Activated B cell treated with CpG ODN at 0.5 μM for 24 hours (primary cell): ENCODE results near the gene TEAD1. TPM values are rescaled to one million over a fixed set of nuclear protein-coding genes. Genes with fewer than 3 reads are reported as not detected.
A peak's percentile ranks its signal among the peaks of the same experiment; 100 is the strongest.

ENCODE experiments used
- ATAC-seq: fragments of 200-7000 bp; cut with Tn5 transposase; one replicate; pipeline ENCODE4 v1.10.0; 2021; ENCODE audit warnings: low read depth, mild to moderate bottlenecking, moderate library complexity
- CTCF ChIA-PET: fragments of 350-600 bp; sonication (Branson Sonifier 250); formaldehyde crosslinking; loops from one replicate; lab custom pipeline; 2021; ENCODE audit warnings: antibody characterized with exemption; lab: Charles Lee
- POLR2A ChIA-PET: fragments of 350-600 bp; sonication (Branson Sonifier 250); formaldehyde crosslinking; loops from one replicate; lab custom pipeline; 2021; ENCODE audit warnings: antibody characterized with exemption; lab: Charles Lee
- DNase-seq: peaks from one replicate; pipeline ENCODE4 v3.0.0; 2022
- H3K27ac Mint-ChIP-seq: one replicate; pipeline ENCODE4 v1.8.0; 2020; ENCODE audit warnings: mixed read lengths
- H3K27me3 Mint-ChIP-seq: one replicate; pipeline ENCODE4 v1.8.0; 2021; ENCODE audit warnings: mixed read lengths
- H3K36me3 Mint-ChIP-seq: one replicate; pipeline ENCODE4 v1.8.0; 2021; ENCODE audit warnings: low read depth, mixed read lengths
- H3K4me1 Mint-ChIP-seq: one replicate; pipeline ENCODE4 v1.8.0; 2021; ENCODE audit warnings: mixed read lengths
- H3K4me3 Mint-ChIP-seq: one replicate; pipeline ENCODE4 v1.8.0; 2020; ENCODE audit warnings: mild to moderate bottlenecking, mixed read lengths
- H3K9me3 Mint-ChIP-seq: one replicate; pipeline ENCODE4 v1.8.0; 2020; ENCODE audit warnings: mixed read lengths
- CTCF ChIP-seq: fragments of 200-600 bp; IDR thresholded peaks from one replicate; pipeline ENCODE4 v1.8.0; 2022; ENCODE audit warnings: antibody characterized with exemption, mild to moderate bottlenecking
- intact Hi-C: fragments of 100-400 bp; cut with micrococcal nuclease; formaldehyde crosslinking; loops from one replicate; pipeline ENCODE4 v1.15.1; 2024
- total RNA-seq: library from RNA; stranded (reverse); gene quantifications from 2 replicates; pipeline ENCODE4 v1.2.3, GENCODE V29; 2022

TEAD1 gene
- total RNA-seq, 1 donor from 2014 or later: 0.07 TPM

DNA sequence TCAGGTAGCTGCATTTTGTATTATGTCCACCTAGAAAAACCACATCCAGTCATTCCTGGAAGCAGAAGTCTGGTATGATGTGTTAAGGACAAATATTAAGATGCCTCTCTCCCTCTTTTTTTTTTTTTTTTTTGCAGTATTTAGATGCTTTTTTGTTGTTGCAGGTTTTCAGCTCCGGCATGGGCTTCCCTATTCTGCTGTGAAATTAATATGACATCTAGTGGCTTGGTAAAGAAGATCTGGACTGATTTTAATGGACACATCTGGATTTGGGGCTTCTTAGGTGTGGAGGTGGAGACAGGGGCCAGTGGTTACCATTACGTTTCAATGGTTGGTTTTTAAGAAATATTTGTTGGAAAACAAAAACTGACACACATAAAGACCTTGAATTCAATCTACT, 287.4 kb downstream of the TEAD1 start:
- no peak overlapping the region for H3K4me3 Mint-ChIP-seq
- POLR2A ChIA-PET: no interaction called here
- no peak overlapping the region for H3K27ac Mint-ChIP-seq
- intact Hi-C loops: loop anchor here (5.0 kb wide), 1 partner anchor 721 kb away; no protein-coding TSS in a partner anchor
- no peaks in the 10 kb centered on the region for H3K4me1 Mint-ChIP-seq
- CTCF ChIA-PET: interaction anchor here (1.5 to 2.2 kb wide), 2 partner anchors 13 to 382 kb away, joined by 4 read pairs; no protein-coding TSS in a partner anchor
- TF ChIP-seq CTCF: no peak
- ATAC-seq (no peak), DNase-seq (no peak)
- H3K36me3 Mint-ChIP-seq: no peaks in the 10 kb centered on the region
- no peaks in the 10 kb centered on the region for H3K9me3 Mint-ChIP-seq
- H3K27me3 Mint-ChIP-seq: no peaks in the 10 kb centered on the region

GRCh38 chr11:12962306-12962705, 288.1 kb downstream of the TEAD1 start:
- Mint-ChIP-seq H3K36me3 (no peaks in the 10 kb centered on the region), H3K27ac (no peak overlapping the region), H3K27me3 (no peaks in the 10 kb centered on the region), H3K4me3 (no peak overlapping the region), H3K4me1 (no peaks in the 10 kb centered on the region), H3K9me3 (no peaks in the 10 kb centered on the region)
- no peak for ATAC-seq
- POLR2A ChIA-PET: no interaction called here
- CTCF ChIA-PET: interaction anchor here (1.5 kb wide), 1 partner anchor 382 kb away, joined by 4 read pairs; no protein-coding TSS in a partner anchor
- intact Hi-C loops: loop anchor here (5.0 kb wide), 1 partner anchor 720 kb away; no protein-coding TSS in a partner anchor
- no peak for DNase-seq
- TF ChIP-seq CTCF: no peak

GRCh38 chr11:12963051-12963450, 288.8 kb downstream of the TEAD1 start:
- ChIA-PET CTCF (interaction anchor here (1.9 to 2.7 kb wide), 2 partner anchors 372 to 381 kb away, joined by 7 to 22 read pairs; no protein-coding TSS in a partner anchor), POLR2A (no interaction called here)
- intact Hi-C loops: loop anchor here (5.0 kb wide), 1 partner anchor 719 kb away; no protein-coding TSS in a partner anchor
- DNase-seq (no peak), ATAC-seq (no peak)
- Mint-ChIP-seq H3K27ac (no peak overlapping the region), H3K4me1 (no peaks in the 10 kb centered on the region), H3K4me3 (no peak overlapping the region), H3K27me3 (no peaks in the 10 kb centered on the region), H3K36me3 (no peaks in the 10 kb centered on the region), H3K9me3 (no peaks in the 10 kb centered on the region)
- no peak for TF ChIP-seq CTCF

DNA sequence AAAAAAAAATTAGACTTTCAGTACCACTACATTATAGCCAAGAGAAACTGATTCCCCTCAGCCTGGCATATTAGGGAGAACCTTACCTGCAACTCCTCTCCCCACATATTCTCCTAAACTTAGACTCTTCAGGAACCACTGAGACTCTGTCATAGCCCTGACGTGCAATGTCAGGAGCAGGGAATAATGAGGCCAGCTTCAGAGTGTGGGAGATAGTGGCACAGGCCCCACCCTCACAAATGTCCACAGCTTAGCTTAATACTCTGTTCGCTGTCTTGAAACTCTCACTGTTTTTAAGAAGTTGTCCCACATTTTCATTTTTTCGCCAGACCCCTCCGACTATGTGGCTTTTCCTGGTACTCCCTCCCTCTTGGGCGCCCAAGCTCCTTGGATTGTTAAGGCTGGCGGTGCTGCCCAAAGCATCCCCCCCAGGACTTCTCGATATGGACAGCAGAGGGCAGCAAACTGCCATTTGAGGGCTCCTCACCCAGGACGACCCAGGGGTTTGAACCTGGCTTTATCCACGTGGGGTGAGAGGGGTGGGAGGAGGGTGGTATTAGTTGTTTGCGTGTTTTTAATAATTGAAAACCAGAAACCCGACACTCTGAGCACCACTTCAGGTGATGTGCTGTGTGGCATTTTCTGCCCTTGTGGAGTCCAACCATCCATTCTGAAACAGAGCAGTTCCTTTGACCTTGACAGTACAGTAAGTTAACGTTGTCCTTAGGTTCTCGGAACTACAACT, 289.7 kb downstream of the TEAD1 start:
- CTCF ChIA-PET: interaction anchor here (0.5 to 2.7 kb wide), 5 partner anchors 12 to 1233 kb away, joined by 3 to 22 read pairs (median 7); no protein-coding TSS in a partner anchor
- Mint-ChIP-seq H3K36me3 (no peaks in the 10 kb centered on the region), H3K9me3 (no peaks in the 10 kb centered on the region), H3K27ac (no peak overlapping the region), H3K4me3 (no peak overlapping the region), H3K27me3 (no peaks in the 10 kb centered on the region), H3K4me1 (no peaks in the 10 kb centered on the region)
- TF ChIP-seq CTCF: no peak
- POLR2A ChIA-PET: no interaction called here
- DNase-seq (peak; percentile 40), ATAC-seq (peak; percentile 49)
- intact Hi-C loops: loop anchor here (1.0 to 5.0 kb wide), 7 partner anchors 219 to 718 kb away; no protein-coding TSS in a partner anchor

GRCh38 chr11:12964650-12965049, 290.4 kb downstream of the TEAD1 start:
- no peak for DNase-seq
- Mint-ChIP-seq H3K36me3 (no peaks in the 10 kb centered on the region), H3K27me3 (no peaks in the 10 kb centered on the region), H3K27ac (no peak overlapping the region), H3K4me1 (no peaks in the 10 kb centered on the region), H3K9me3 (no peaks in the 10 kb centered on the region), H3K4me3 (no peak overlapping the region)
- intact Hi-C loops: loop anchor here (1.0 to 5.0 kb wide), 7 partner anchors 219 to 718 kb away; no protein-coding TSS in a partner anchor
- TF ChIP-seq CTCF: no peak
- ATAC-seq: no peak
- ChIA-PET CTCF (interaction anchor here (0.5 to 2.7 kb wide), 4 partner anchors 370 to 1233 kb away, joined by 3 to 22 read pairs (median 8); no protein-coding TSS in a partner anchor), POLR2A (no interaction called here)
